ENCODE data around the gene MRGPRD. TPM values are rescaled to one million over a fixed set of nuclear protein-coding genes. Genes with fewer than 3 reads are reported as not detected.

Gene MRGPRD
- total and polyA plus RNA-seq, 2 of the 13 experiments (the other 11 are each of a cell fraction or from before 2014, with no cell fraction given): not detected

GRCh38 chr11:68993546-68993945, 12.8 kb upstream of the MRGPRD start (continued):
- TF ChIP-seq ZNF142 (CRISPR knock-in tag; IDR thresholded peaks at IDR 0.05) (no peak), EP300 (IDR thresholded peaks at IDR 0.05; ENCODE audit: low read depth in 2 of 2, low read length in 2 of 2) (no peak), EP300 (CRISPR knock-in tag; IDR thresholded peaks at IDR 0.05; ENCODE audit: borderline replicate concordance) (no peak), ZNF205 (CRISPR knock-in tag; IDR thresholded peaks at IDR 0.05) (no peak), RARG (CRISPR knock-in tag; IDR thresholded peaks at IDR 0.05; ENCODE audit: low read depth) (no peak)

GRCh38 chr11:68992743-68993255, 12.0 kb upstream of the MRGPRD start:
- in situ Hi-C loops (cut with HindIII; ENCODE audit: extremely low pct_ligation_motif_present, low pct_unique_long_range_greater_than_20kb): no loop called here
- TF ChIP-seq PAF1 (CRISPR knock-in tag; IDR thresholded peaks at IDR 0.05) (no peak), ZNF207 (IDR thresholded peaks at IDR 0.05; ENCODE audit: borderline replicate concordance) (no peak), ARID2 (CRISPR knock-in tag; IDR thresholded peaks at IDR 0.05; ENCODE audit: borderline replicate concordance) (no peak), NCOA1 (CRISPR knock-in tag; IDR thresholded peaks at IDR 0.05) (no peak), TAF15 (IDR thresholded peaks at IDR 0.05; ENCODE audit: low read depth, low read length, poor library complexity, severe bottlenecking) (no peak), CHD2 (IDR thresholded peaks at IDR 0.05; ENCODE audit: low read depth, low read length) (no peak), ZNF12 (CRISPR knock-in tag; IDR thresholded peaks at IDR 0.05) (no peak), ZNF672 (CRISPR knock-in tag; IDR thresholded peaks at IDR 0.05) (no peak), ZNF280D (CRISPR knock-in tag; IDR thresholded peaks at IDR 0.05) (no peak), ZNF75D (CRISPR knock-in tag; IDR thresholded peaks at IDR 0.05; ENCODE audit: borderline replicate concordance) (no peak)

More at GRCh38 chr11:68992743-68993255, 12.0 kb upstream of the MRGPRD start:
- no peaks in the 10 kb centered on the region for H3K9me3 ChIP-seq (ENCODE audit: low read length)
- CTCF ChIA-PET (ENCODE audit: low intra/inter-chr PET ratio, low total read pairs): no interaction called here
- peaks cover 3 to 39% of the 10 kb centered on the region in 2 experiments for H3K27me3 ChIP-seq (ENCODE audit: control insufficient read depth in 1 of 2, insufficient read depth in 2 of 2, low read length in 2 of 2)
- intact Hi-C loops (cut with micrococcal nuclease; ENCODE audit: unreplicated experiment): no loop called here
- ATAC-seq (no peak), DNase-seq (ENCODE audit: low spot score) (no peak), FAIRE-seq (no peak)
- no peak overlapping the region for H2AFZ ChIP-seq (ENCODE audit: low read length)
- H3K36me3 ChIP-seq (replicated peaks in 1 of 2; ENCODE audit: control insufficient read depth in 1 of 2, insufficient read depth in 2 of 2, low read length in 2 of 2): no peaks in the 10 kb centered on the region
- H3K4me2 ChIP-seq (ENCODE audit: low read depth, low read length): no peak overlapping the region
- BruUV-seq (replicated peaks): no TSS peak
- no peak overlapping the region for H3K27ac ChIP-seq (ENCODE audit: extremely low read length, insufficient read depth, low read length)
- POLR2A ChIA-PET: no interaction called here
- no peak overlapping the region for H3K4me3 ChIP-seq (replicated peaks in 1 of 3; ENCODE audit: insufficient read depth in 1 of 3, low read depth in 2 of 3, low read length in 3 of 3)
- H3K4me1 ChIP-seq (ENCODE audit: insufficient read depth, low read length): no peaks in the 10 kb centered on the region
- no peaks in the 10 kb centered on the region for H3K79me2 ChIP-seq (ENCODE audit: insufficient read depth, low read length)
- 20% methylated on average over 6 of the region's 14 CpGs for WGBS (ENCODE audit: low lambda C conversion rate)
- H3K9ac ChIP-seq (ENCODE audit: insufficient read depth, low read depth, low read length): no peak overlapping the region
- no peaks in the 10 kb centered on the region for H4K20me1 ChIP-seq (ENCODE audit: insufficient read depth, low read length)

Measured in HepG2 (cell line).